ENCODE measurements around the gene PLAAT5. TPM values are rescaled to one million over a fixed set of nuclear protein-coding genes. Genes with fewer than 3 reads are reported as not detected.

PLAAT5 gene
- total RNA-seq, 1 donor from 2014 or later, result 3.6 TPM

- ATAC-seq, result no peak
- no peak overlapping the region for H3K4me3 ChIP-seq
- intact Hi-C loops (cut with DNase I), result loop anchor here (10.0 kb wide), 1 partner anchor 164 kb away; no protein-coding TSS in a partner anchor
These were observed 20.7 kb downstream of the PLAAT5 start for GRCh38 chr11:63470311-63470710.

GRCh38 chr11:63462137-63462536 lies 28.8 kb downstream of the PLAAT5 start:
- no peak for TF ChIP-seq CTCF (IDR thresholded peaks at IDR 0.05)
- ATAC-seq (peak; percentile 79), DNase-seq (no peak)
- no peaks in the 10 kb centered on the region for H3K27me3 ChIP-seq
- intact Hi-C loops (cut with DNase I), result no loop called here
- no peaks in the 10 kb centered on the region for H3K36me3 ChIP-seq
- no peaks in the 10 kb centered on the region for H3K4me1 ChIP-seq
- no peak overlapping the region for H3K4me3 ChIP-seq
- H3K9me3 ChIP-seq, result no peaks in the 10 kb centered on the region
- H3K27ac ChIP-seq, result no peak overlapping the region

More at GRCh38 chr11:63470311-63470710, 20.7 kb downstream of the PLAAT5 start:
- no peak for TF ChIP-seq CTCF (IDR thresholded peaks at IDR 0.05)
- Histone ChIP-seq H3K4me1 (no peaks in the 10 kb centered on the region), H3K27me3 (no peaks in the 10 kb centered on the region), H3K9me3 (no peaks in the 10 kb centered on the region), H3K27ac (no peak overlapping the region), H3K36me3 (no peaks in the 10 kb centered on the region)
- DNase-seq, result no peak

GRCh38 chr11:63459586-63459985 lies 31.4 kb downstream of the PLAAT5 start:
- Histone ChIP-seq H3K36me3 (no peaks in the 10 kb centered on the region), H3K9me3 (no peaks in the 10 kb centered on the region), H3K4me1 (no peaks in the 10 kb centered on the region), H3K27ac (no peak overlapping the region), H3K4me3 (no peak overlapping the region), H3K27me3 (no peaks in the 10 kb centered on the region)
- TF ChIP-seq CTCF (IDR thresholded peaks at IDR 0.05), result no peak
- intact Hi-C loops (cut with DNase I), result no loop called here
- no peak for DNase-seq
- ATAC-seq, result no peak

- Histone ChIP-seq H3K27ac (no peak overlapping the region), H3K27me3 (no peaks in the 10 kb centered on the region), H3K4me3 (no peak overlapping the region), H3K36me3 (no peaks in the 10 kb centered on the region), H3K4me1 (no peaks in the 10 kb centered on the region), H3K9me3 (no peaks in the 10 kb centered on the region)
- intact Hi-C loops (cut with DNase I), result no loop called here
- ATAC-seq (no peak), DNase-seq (no peak)
- TF ChIP-seq CTCF (IDR thresholded peaks at IDR 0.05), result no peak
These were observed 42.3 kb downstream of the PLAAT5 start for GRCh38 chr11:63448646-63449045.

GRCh38 chr11:63445720-63446119 lies 45.2 kb downstream of the PLAAT5 start:
- intact Hi-C loops (cut with DNase I), result no loop called here
- no peaks in the 10 kb centered on the region for H3K4me1 ChIP-seq
- no peak overlapping the region for H3K27ac ChIP-seq
- no peak for DNase-seq
- no peaks in the 10 kb centered on the region for H3K9me3 ChIP-seq
- H3K4me3 ChIP-seq, result no peak overlapping the region
- H3K27me3 ChIP-seq, result no peaks in the 10 kb centered on the region
- no peak for ATAC-seq
- no peak for TF ChIP-seq CTCF (IDR thresholded peaks at IDR 0.05)
- H3K36me3 ChIP-seq, result no peaks in the 10 kb centered on the region

- no peak overlapping the region for H3K4me3 ChIP-seq
- H3K4me1 ChIP-seq, result no peaks in the 10 kb centered on the region
- no peaks in the 10 kb centered on the region for H3K9me3 ChIP-seq
- H3K27me3 ChIP-seq, result no peaks in the 10 kb centered on the region
- DNase-seq, result no peak
- H3K27ac ChIP-seq, result no peak overlapping the region
- intact Hi-C loops (cut with DNase I), result no loop called here
- no peak for ATAC-seq
- TF ChIP-seq CTCF (IDR thresholded peaks at IDR 0.05), result no peak
- no peaks in the 10 kb centered on the region for H3K36me3 ChIP-seq
These were observed 45.8 kb downstream of the PLAAT5 start for GRCh38 chr11:63445118-63445517.
